Measurements from ENCODE around the gene MBD3L3.
"Not testable (repeated sequence)": the region's sequence is repeated elsewhere in the genome, so short reads cannot be mapped to it uniquely, and the experiment has no call there.

The MBD3L3 gene

GRCh38 chr19:7058576-7058975 lies at the start of gene MBD3L3:
Gene MBD3L3 (minus strand): TSS chr19:7058676. CDS start chr19:7058605, 71 bp downstream.
- not testable (repeated sequence) for H3K9me3 Mint-ChIP-seq (ENCODE audit: low read depth); H3K4me1 Mint-ChIP-seq (ENCODE audit: low read depth); H3K36me3 Mint-ChIP-seq; H3K27ac Mint-ChIP-seq; H3K27me3 Mint-ChIP-seq; H3K4me3 Mint-ChIP-seq

DNA sequence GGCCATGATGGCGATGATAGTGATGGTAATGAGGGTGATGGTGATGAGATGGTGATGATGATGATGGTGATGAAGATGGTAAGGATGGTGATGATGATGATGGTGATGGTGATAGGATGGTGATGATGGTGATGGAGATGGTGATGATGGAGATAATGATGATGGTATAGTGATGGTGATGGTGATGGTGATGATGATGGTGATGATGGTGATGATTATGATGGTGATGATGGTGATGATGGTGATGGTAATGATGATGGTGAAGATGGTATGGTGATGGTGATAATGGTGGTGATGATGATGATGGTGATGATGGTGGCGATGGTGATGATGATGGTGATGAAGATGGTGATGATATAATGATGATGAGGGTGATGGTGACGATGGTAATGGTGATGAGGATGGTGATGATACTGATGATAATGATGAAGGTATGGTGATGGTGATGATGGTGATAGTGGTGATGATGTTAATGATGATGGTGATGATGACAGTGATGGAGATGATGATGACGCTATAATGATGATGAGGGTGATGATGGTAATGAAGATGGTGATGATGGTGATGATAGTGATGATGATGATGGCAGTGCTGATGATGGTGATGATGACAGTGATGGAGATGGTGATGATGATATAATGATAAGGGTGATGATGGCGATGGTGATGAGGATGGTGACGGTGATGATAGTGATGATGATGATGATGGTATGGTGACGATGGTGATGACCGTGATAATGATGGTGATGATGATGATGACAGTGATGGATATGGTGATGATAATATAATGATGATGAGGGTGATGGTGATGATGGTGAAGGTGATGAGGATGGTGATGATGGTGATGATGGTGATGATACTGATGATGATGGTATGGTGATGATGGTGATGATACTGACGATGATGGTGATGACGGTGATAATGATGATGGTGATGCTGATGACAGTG lies 48.5 kb upstream of the MBD3L3 start:
- H3K9me3 Mint-ChIP-seq (ENCODE audit: low read depth), result no peaks in the 10 kb centered on the region
- peaks cover 5% of the 10 kb centered on the region for H3K4me1 Mint-ChIP-seq (ENCODE audit: low read depth)
- no peak overlapping the region for H3K27ac Mint-ChIP-seq
- no peaks in the 10 kb centered on the region for H3K36me3 Mint-ChIP-seq
- H3K27me3 Mint-ChIP-seq, result no peaks in the 10 kb centered on the region
- H3K4me3 Mint-ChIP-seq, result no peak overlapping the region

GRCh38 chr19:7104747-7105447 lies 46.4 kb upstream of the MBD3L3 start:
- H3K27ac Mint-ChIP-seq, result no peak overlapping the region
- peaks cover 12% of the 10 kb centered on the region for H3K4me1 Mint-ChIP-seq (ENCODE audit: low read depth)
- no peaks in the 10 kb centered on the region for H3K9me3 Mint-ChIP-seq (ENCODE audit: low read depth)
- no peaks in the 10 kb centered on the region for H3K27me3 Mint-ChIP-seq
- no peaks in the 10 kb centered on the region for H3K36me3 Mint-ChIP-seq
- no peak overlapping the region for H3K4me3 Mint-ChIP-seq

DNA sequence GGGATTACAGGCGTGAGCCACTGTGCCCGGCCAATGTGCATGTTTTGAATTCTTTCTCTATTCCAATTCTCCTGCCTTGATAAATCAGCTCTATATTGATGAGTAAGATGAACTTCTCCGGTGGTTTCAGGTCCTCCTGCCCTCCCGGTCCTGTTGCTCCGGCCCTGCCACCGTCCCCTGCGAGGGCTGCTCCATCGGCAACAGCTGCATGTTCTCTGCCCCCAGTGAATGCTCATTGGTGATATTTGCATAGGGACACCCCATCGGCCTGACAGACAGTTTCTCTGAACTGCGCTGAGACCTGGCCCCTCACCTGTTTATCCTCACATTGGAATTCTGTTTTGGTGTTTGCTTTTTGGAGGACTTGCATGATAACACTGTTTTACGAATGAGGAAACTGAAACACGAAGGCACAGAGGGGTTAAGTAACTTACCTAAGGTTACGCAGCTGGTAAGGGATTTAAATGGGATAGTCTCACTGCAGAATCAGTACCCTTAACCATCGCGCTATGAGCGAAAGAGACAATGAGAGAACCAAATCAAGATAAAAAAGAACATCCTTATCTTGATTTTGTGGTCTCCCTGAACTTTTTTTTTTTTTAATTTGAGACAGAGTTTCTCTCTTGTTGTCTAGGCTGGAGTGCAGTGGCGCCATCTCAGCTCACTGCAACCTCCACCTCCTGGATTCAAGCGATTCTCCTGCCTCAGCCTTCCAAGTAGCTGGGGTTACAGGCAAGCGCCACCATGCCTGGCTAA lies 43.2 kb upstream of the MBD3L3 start:
- Mint-ChIP-seq H3K27ac (no peak overlapping the region), H3K36me3 (peaks cover 7% of the 10 kb centered on the region), H3K4me1 (ENCODE audit: low read depth) (peaks cover 26% of the 10 kb centered on the region), H3K9me3 (ENCODE audit: low read depth) (peaks cover 14% of the 10 kb centered on the region), H3K4me3 (peak overlapping the region; percentile 58), H3K27me3 (no peaks in the 10 kb centered on the region)

- H3K4me1 Mint-ChIP-seq (ENCODE audit: low read depth), result peaks cover 26% of the 10 kb centered on the region
- peak overlapping the region; percentile 92 for H3K27ac Mint-ChIP-seq
- peaks cover 18% of the 10 kb centered on the region for H3K36me3 Mint-ChIP-seq
- peak overlapping the region; percentile 87 for H3K4me3 Mint-ChIP-seq
- H3K9me3 Mint-ChIP-seq (ENCODE audit: low read depth), result peaks cover 26% of the 10 kb centered on the region
- no peaks in the 10 kb centered on the region for H3K27me3 Mint-ChIP-seq
Observed at GRCh38 chr19:7099597-7099921, 41.1 kb upstream of the MBD3L3 start.

DNA sequence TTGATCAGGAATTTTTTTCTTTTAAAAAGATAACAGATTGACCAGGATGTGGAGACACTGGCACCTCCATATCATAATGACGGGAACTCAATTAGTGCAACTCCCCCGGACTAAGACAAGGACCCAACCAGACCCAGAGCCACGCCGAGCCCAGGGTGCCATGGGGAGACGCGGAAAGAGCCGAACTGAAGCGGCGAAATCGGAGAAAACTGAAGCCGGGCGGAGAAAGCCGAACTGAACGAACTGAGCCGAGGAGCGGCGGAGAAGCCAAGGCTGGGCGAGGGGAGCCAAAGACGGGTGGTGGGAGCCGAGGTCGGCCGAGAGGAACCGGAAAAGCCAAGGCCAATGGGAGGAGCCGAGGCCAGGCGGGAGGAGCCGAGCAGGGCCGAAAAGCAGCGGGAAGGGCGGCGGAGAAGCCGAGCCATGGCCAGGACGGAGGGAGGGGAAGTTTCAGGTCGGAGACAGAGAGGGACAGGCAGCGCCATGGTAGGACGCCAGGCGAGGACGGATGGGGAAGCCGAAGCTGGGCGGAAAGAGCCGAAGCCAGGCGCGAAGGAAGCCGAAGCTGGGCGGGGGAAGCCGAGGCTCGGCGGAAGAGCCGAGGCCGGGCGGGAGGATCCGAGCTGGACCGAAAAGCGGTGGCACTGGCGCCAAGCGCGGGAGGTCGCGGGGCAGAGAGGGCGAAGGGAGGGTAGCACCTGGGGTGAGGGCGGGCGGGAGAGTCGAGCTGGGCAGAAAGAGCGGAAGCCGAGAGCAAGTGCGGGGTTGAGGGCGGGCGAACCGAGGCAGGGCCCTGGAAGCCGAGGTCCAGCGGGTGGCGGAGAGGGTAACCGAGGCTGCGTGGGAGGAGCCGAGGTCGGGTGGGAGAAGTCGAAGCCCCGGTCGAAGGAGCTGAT lies 40.5 kb upstream of the MBD3L3 start:
- Mint-ChIP-seq H3K27ac (peak overlapping the region; percentile 92), H3K36me3 (peaks cover 18% of the 10 kb centered on the region), H3K4me1 (ENCODE audit: low read depth) (peaks cover 26% of the 10 kb centered on the region)

DNA sequence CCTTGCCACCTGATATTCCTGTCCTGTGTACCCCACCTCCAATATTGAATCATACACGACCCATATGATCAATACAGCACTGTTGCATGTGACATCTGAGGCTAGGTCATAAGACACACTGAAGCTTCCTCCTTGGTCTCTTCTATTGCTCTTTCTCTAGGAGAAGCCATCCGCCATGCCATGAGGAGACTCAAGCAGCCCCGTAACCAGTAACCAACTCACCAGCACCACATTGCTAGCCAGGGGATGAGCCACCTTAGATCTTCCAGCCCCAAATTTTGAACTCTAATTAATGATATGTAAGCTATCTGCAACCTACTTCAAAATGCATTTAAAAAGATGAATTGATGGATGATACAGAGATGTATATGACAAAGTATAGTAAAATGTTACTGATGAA lies 39.6 kb upstream of the MBD3L3 start:
- Mint-ChIP-seq H3K4me1 (ENCODE audit: low read depth) (peaks cover 26% of the 10 kb centered on the region), H3K9me3 (ENCODE audit: low read depth) (peaks cover 27% of the 10 kb centered on the region), H3K27ac (peak overlapping the region; percentile 92), H3K4me3 (peak overlapping the region; percentile 87), H3K36me3 (peaks cover 18% of the 10 kb centered on the region), H3K27me3 (no peaks in the 10 kb centered on the region)

More for the DNA sequence above, 40.5 kb upstream of the MBD3L3 start:
- Mint-ChIP-seq H3K9me3 (ENCODE audit: low read depth) (peaks cover 27% of the 10 kb centered on the region), H3K27me3 (no peaks in the 10 kb centered on the region), H3K4me3 (peak overlapping the region; percentile 87)

- H3K27ac Mint-ChIP-seq, result no peak overlapping the region
- H3K9me3 Mint-ChIP-seq (ENCODE audit: low read depth), result peaks cover 10% of the 10 kb centered on the region
Observed at GRCh38 chr19:7088999-7089398, 30.5 kb upstream of the MBD3L3 start.

DNA sequence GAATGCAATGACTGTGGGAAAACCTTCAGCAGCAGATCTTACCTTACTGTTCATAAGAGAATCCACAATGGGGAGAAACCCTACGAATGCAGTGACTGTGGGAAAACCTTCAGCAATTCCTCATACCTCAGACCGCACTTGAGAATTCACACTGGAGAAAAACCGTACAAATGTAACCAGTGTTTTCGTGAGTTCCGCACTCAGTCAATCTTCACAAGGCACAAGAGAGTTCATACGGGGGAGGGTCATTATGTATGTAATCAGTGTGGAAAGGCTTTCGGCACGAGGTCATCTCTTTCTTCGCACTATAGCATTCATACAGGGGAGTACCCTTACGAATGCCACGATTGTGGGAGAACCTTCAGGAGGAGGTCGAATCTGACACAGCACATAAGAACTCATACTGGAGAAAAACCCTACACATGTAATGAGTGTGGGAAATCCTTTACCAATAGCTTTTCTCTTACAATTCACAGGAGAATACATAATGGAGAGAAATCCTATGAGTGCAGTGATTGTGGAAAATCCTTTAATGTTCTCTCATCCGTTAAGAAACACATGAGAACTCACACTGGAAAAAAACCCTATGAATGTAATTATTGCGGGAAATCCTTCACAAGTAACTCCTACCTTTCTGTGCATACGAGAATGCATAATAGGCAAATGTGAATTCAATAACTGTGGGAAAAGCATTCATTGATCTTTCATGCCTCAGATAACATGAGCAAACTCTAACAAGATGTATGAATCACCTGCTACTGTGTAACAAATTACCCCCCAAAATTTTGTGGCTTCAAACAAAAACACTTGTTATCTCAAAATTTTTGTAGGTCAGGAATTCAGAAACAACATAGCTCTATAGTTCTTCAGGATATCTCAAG lies 24.8 kb upstream of the MBD3L3 start:
- Mint-ChIP-seq H3K4me3 (peak overlapping the region; percentile 27), H3K27me3 (no peaks in the 10 kb centered on the region), H3K9me3 (ENCODE audit: low read depth) (peaks cover 15% of the 10 kb centered on the region), H3K27ac (no peak overlapping the region), H3K36me3 (peaks cover 51% of the 10 kb centered on the region), H3K4me1 (ENCODE audit: low read depth) (peaks cover 2% of the 10 kb centered on the region)

More at GRCh38 chr19:7088999-7089398, 30.5 kb upstream of the MBD3L3 start:
- Mint-ChIP-seq H3K4me3 (no peak overlapping the region), H3K4me1 (ENCODE audit: low read depth) (peaks cover 8% of the 10 kb centered on the region), H3K36me3 (peaks cover 15% of the 10 kb centered on the region), H3K27me3 (no peaks in the 10 kb centered on the region)

GRCh38 chr19:7078008-7078407 lies 19.5 kb upstream of the MBD3L3 start:
- Mint-ChIP-seq H3K9me3 (ENCODE audit: low read depth) (peaks cover 14% of the 10 kb centered on the region), H3K4me1 (ENCODE audit: low read depth) (peaks cover 4% of the 10 kb centered on the region), H3K27ac (no peak overlapping the region), H3K4me3 (peak overlapping the region; percentile 3), H3K36me3 (peaks cover 56% of the 10 kb centered on the region), H3K27me3 (no peaks in the 10 kb centered on the region)

DNA sequence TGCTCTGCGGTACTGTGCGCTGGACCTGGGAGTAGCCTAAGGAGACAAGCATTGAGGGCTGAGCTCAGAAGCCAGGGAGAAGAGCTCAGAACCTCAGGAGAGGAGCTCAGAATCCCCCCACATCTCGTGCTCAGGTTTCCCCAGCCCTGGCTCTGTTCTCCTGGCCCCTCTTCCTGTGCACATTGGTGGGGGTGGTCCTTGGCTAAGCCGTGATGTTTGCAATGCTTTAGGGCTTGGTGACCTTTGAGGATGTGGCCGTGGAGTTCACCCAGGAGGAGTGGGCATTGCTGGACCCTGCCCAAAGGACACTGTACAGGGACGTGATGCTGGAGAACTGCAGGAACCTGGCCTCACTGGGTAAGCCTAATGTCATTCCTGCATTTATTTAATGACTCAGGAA lies 17.7 kb upstream of the MBD3L3 start:
- Mint-ChIP-seq H3K4me1 (ENCODE audit: low read depth) (peaks cover 12% of the 10 kb centered on the region), H3K4me3 (no peak overlapping the region), H3K36me3 (peaks cover 42% of the 10 kb centered on the region), H3K27me3 (no peaks in the 10 kb centered on the region), H3K9me3 (ENCODE audit: low read depth) (peaks cover 8% of the 10 kb centered on the region), H3K27ac (no peak overlapping the region)

- Mint-ChIP-seq H3K36me3 (peaks cover 34% of the 10 kb centered on the region), H3K4me3 (no peak overlapping the region), H3K27me3 (no peaks in the 10 kb centered on the region), H3K27ac (peak overlapping the region; percentile 70), H3K4me1 (ENCODE audit: low read depth) (peaks cover 20% of the 10 kb centered on the region), H3K9me3 (ENCODE audit: low read depth) (peaks cover 8% of the 10 kb centered on the region)
Observed at GRCh38 chr19:7074705-7075282, 16.3 kb upstream of the MBD3L3 start.

GRCh38 chr19:7072541-7072940 lies 14.1 kb upstream of the MBD3L3 start:
- Mint-ChIP-seq H3K27me3 (no peaks in the 10 kb centered on the region), H3K4me1 (ENCODE audit: low read depth) (peaks cover 25% of the 10 kb centered on the region), H3K36me3 (peaks cover 18% of the 10 kb centered on the region), H3K27ac (peak overlapping the region; percentile 25), H3K9me3 (ENCODE audit: low read depth) (no peaks in the 10 kb centered on the region), H3K4me3 (peak overlapping the region; percentile 49)
